Measurements from ENCODE around the gene DUSP18. TPM values are rescaled to one million over a fixed set of nuclear protein-coding genes. Genes with fewer than 3 reads are reported as not detected.
"Not testable (repeated sequence)": the region's sequence is repeated elsewhere in the genome, so short reads cannot be mapped to it uniquely, and the experiment has no call there.

Gene DUSP18
- 1.8 and 2.6 TPM in 2 replicates for total RNA-seq (2014; rRNA removed; shearing (Covaris generic))

DNA sequence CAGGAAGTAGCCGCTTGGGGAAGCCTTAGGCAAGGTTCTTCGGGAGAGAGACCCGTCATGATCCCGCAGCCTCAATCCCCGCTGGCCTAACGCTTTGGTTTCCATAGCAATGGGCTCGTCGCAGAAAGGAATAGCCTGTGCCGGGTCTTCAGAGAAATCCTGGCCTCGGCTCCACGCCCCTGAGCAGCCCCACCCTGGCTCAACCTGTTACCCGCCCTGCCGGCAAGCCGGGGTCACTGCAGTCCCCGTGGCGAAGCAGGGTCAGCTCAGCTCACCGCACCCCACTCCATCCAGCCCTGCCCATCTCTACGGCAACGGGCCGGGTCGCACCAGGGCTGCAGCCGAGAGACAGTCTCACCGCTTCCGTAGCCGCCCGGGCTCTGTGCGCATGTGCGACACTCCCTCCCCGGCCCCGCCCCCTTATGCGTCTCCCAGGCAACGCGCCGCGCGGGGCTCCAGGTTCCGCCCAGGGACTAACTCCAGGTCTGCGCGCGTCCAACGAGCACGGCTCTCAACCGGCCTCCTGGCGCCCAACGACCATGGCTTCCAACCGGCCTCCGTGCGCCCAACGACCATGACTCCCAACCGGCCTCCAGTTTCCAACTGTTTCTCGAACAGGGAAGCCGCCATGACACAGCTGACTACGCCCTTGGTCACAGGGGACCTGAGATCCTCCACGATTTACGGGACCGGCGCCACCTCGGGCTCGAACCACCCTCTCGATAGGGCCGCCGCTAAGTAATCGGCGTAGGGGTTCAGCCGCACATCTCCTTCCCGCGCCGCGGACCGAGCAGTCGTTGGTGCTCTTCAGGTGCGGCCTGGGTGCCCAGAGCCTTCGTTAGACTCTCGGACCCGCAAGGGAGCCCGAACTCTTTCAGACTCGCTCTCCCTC lies at the start of gene DUSP18:
Gene DUSP18, minus strand, starts transcription at position 382 of the 892 bp plus-strand sequence. CDS start 3,872 bp downstream, outside the sequence.
- peak; percentile 99 for DNase-seq
- Histone ChIP-seq H3K36me3 (replicated peaks; ENCODE audit: control insufficient read depth, insufficient read depth, low read length) (no peaks in the 10 kb centered on the region), H3K4me3 (ENCODE audit: insufficient read depth, low read depth, low read length) (peak within 1 kb of the TSS; percentile 71), H3K27me3 (ENCODE audit: control insufficient read depth, insufficient read depth, low read length) (peaks cover 11% of the 10 kb centered on the region)

GRCh38 chr22:30714062-30714461 lies 46.4 kb upstream of the DUSP18 start:
- H3K4me3 ChIP-seq (ENCODE audit: insufficient read depth, low read depth, low read length), result no peak overlapping the region
- no peaks in the 10 kb centered on the region for H3K36me3 ChIP-seq (replicated peaks; ENCODE audit: control insufficient read depth, insufficient read depth, low read length)
- no peak for DNase-seq
- no peaks in the 10 kb centered on the region for H3K27me3 ChIP-seq (ENCODE audit: control insufficient read depth, insufficient read depth, low read length)

- no peaks in the 10 kb centered on the region for H3K27me3 ChIP-seq (ENCODE audit: control insufficient read depth, insufficient read depth, low read length)
- H3K4me3 ChIP-seq (ENCODE audit: insufficient read depth, low read depth, low read length), result no peak overlapping the region
- no peaks in the 10 kb centered on the region for H3K36me3 ChIP-seq (replicated peaks; ENCODE audit: control insufficient read depth, insufficient read depth, low read length)
- DNase-seq, result no peak
Measured at GRCh38 chr22:30712094-30712493, 44.4 kb upstream of the DUSP18 start.

DNA sequence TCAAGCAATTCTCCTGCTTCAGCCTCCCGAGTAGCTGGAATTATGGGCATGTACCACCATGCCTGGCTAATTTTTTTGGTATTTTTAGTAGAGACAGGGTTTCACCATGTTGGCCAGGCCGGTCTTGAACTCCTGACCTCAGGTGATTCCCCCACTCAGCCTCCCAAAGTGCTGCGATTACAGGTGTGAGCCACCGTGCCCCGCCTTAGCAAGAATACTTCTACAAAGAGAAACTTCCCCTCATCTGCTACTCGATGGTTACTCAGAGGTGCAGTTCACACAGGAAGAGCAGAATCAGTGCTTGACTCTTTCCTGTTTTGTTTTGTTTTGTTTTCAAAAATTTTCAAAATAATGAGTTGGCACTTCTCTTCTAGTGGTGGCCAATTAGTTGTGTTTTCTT lies 42.3 kb upstream of the DUSP18 start:
- H3K27me3 ChIP-seq (ENCODE audit: control insufficient read depth, insufficient read depth, low read length); DNase-seq; H3K36me3 ChIP-seq (replicated peaks; ENCODE audit: control insufficient read depth, insufficient read depth, low read length); H3K4me3 ChIP-seq (ENCODE audit: insufficient read depth, low read depth, low read length): not testable (repeated sequence)

GRCh38 chr22:30705710-30706651 lies 38.3 kb upstream of the DUSP18 start:
- Histone ChIP-seq H3K4me3 (ENCODE audit: insufficient read depth, low read depth, low read length) (no peak overlapping the region), H3K36me3 (replicated peaks; ENCODE audit: control insufficient read depth, insufficient read depth, low read length) (no peaks in the 10 kb centered on the region), H3K27me3 (ENCODE audit: control insufficient read depth, insufficient read depth, low read length) (no peaks in the 10 kb centered on the region)
- DNase-seq, result no peak

DNA sequence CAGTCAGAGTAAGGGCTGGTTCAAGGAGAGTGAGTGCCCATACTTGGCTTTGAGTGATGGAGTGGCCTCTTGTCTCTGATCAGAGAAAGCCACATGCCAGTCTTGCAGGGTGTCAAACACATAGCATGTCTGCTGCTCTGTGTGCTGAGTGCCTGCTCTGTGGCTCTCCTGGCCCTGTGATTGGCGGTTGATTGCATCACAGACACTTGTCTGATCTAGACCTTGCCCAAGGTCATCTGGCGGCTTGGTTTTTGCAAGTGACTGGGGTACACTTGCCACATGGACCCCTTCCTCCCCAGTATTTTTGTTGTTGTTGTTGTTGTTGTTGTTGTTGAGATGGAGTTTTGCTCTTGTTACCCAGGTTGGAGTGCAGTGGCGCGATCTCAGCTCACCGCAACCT lies 37.3 kb upstream of the DUSP18 start:
- DNase-seq, result no peak
- Histone ChIP-seq H3K4me3 (ENCODE audit: insufficient read depth, low read depth, low read length) (no peak overlapping the region), H3K36me3 (replicated peaks; ENCODE audit: control insufficient read depth, insufficient read depth, low read length) (no peaks in the 10 kb centered on the region), H3K27me3 (ENCODE audit: control insufficient read depth, insufficient read depth, low read length) (no peaks in the 10 kb centered on the region)

DNA sequence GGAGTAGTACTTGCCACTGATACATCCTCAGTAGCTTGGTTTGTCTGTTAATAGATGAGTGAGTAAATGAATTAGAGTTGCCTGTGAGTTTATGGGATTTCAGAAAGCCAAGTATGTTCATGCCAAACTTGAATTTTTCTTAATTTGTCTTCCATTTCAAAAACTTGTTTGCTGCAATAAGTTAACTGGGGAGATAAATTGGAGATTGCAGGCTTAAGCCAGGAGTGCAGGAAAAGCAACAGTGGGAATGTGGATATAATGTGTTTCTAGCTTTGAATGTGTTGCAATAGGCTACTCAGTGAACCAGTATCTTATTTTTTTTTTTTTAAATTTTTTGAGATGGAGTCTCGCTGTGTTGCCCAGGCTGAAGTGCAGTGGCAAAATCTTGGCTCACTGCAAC lies 35.2 kb upstream of the DUSP18 start:
- no peaks in the 10 kb centered on the region; the same call in 1 of the 2 replicates for H3K27me3 ChIP-seq (ENCODE audit: control insufficient read depth, insufficient read depth, low read length)
- H3K36me3 ChIP-seq (replicated peaks; ENCODE audit: control insufficient read depth, insufficient read depth, low read length), result no peaks in the 10 kb centered on the region
- no peak overlapping the region for H3K4me3 ChIP-seq (ENCODE audit: insufficient read depth, low read depth, low read length)
- no peak for DNase-seq

DNA sequence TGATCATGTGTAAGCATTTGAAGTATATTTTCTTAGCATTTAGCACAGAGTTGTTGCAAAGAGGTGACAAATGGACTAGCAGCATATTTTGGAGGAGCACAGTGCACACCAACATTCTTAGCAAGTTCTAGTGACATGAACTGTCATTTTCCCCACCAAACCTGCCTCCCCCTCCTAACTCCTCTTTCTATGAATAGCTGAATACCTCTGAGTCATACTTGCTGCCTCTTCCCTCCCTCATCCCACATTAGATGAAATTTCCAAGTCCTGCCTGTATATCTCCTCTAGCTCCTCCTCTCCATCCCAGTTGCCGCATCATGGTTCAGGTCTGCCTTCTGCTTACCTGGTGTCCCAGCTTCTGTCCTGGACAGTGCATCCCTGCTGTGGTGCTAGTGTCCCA lies 34.2 kb upstream of the DUSP18 start:
- Histone ChIP-seq H3K4me3 (ENCODE audit: insufficient read depth, low read depth, low read length) (no peak overlapping the region), H3K27me3 (ENCODE audit: control insufficient read depth, insufficient read depth, low read length) (peaks cover under 1% of the 10 kb centered on the region; the same call in 1 of the 2 replicates), H3K36me3 (replicated peaks; ENCODE audit: control insufficient read depth, insufficient read depth, low read length) (no peaks in the 10 kb centered on the region)
- DNase-seq, result no peak

DNA sequence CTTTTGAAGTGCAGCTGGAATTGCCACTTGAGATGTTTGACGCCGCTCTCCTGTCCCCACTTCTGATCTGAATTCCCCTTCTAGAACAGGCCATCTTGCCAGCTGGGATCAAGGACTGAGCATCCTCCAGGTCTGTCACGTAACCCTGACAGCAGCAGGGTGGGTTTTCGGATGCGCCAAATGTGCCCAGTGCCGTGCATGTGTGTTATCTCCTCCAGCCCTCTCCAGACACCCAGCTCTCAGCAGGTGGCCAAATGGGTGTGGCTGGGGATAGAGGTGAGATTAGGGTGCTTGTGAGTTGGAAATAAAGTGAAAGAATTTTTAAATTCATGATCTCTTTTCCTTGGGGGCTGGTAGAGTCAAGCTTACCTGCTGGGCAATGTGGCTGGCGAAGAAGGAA lies 30.3 kb upstream of the DUSP18 start:
- Histone ChIP-seq H3K27me3 (ENCODE audit: control insufficient read depth, insufficient read depth, low read length) (peaks cover 18% of the 10 kb centered on the region), H3K36me3 (replicated peaks; ENCODE audit: control insufficient read depth, insufficient read depth, low read length) (no peaks in the 10 kb centered on the region), H3K4me3 (ENCODE audit: insufficient read depth, low read depth, low read length) (no peak overlapping the region)
- DNase-seq, result no peak

GRCh38 chr22:30695871-30696655 lies 28.4 kb upstream of the DUSP18 start:
- no peak for DNase-seq
- Histone ChIP-seq H3K27me3 (ENCODE audit: control insufficient read depth, insufficient read depth, low read length) (peaks cover 18% of the 10 kb centered on the region), H3K4me3 (ENCODE audit: insufficient read depth, low read depth, low read length) (no peak overlapping the region), H3K36me3 (replicated peaks; ENCODE audit: control insufficient read depth, insufficient read depth, low read length) (no peaks in the 10 kb centered on the region)

GRCh38 chr22:30695351-30695851 lies 27.7 kb upstream of the DUSP18 start:
- H3K36me3 ChIP-seq (replicated peaks; ENCODE audit: control insufficient read depth, insufficient read depth, low read length), result no peaks in the 10 kb centered on the region
- no peak for DNase-seq
- peak overlapping the region; percentile 76 for H3K4me3 ChIP-seq (ENCODE audit: insufficient read depth, low read depth, low read length)
- H3K27me3 ChIP-seq (ENCODE audit: control insufficient read depth, insufficient read depth, low read length), result peaks cover 18% of the 10 kb centered on the region

DNA sequence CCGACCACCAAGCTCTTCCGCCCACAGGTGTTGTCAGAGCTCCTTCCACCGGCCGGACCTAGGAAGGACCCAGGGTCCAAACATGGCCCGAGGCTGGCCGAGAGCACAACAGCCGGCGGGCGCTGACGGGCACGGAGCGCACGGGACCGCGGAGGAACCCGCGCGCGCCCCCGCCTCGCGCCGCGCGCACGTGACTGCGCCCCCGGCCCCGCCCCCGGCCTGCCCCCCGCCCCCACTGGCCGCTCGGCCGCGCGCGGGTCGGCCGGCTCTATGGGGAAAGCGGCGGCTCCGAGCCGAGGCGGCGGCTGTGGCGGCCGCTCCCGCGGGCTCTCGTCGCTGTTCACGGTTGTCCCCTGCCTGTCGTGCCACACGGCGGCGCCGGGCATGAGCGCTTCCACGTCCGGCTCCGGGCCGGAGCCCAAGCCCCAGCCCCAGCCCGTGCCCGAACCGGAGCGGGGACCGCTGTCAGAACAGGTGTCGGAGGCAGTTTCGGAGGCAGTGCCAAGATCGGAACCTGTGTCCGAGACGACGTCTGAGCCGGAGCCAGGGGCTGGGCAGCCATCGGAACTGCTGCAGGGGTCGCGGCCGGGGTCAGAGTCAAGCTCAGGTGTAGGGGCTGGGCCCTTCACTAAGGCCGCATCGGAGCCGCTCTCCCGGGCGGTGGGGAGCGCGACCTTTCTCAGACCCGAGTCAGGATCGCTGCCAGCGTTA lies 27.1 kb upstream of the DUSP18 start, which contains the start of gene OSBP2:
Gene OSBP2, plus strand, starts transcription at position 235 of the 711 bp plus-strand sequence. Its CDS starts 36 bp downstream, at position 271.
- no peaks in the 10 kb centered on the region for H3K36me3 ChIP-seq (replicated peaks; ENCODE audit: control insufficient read depth, insufficient read depth, low read length)

DNA sequence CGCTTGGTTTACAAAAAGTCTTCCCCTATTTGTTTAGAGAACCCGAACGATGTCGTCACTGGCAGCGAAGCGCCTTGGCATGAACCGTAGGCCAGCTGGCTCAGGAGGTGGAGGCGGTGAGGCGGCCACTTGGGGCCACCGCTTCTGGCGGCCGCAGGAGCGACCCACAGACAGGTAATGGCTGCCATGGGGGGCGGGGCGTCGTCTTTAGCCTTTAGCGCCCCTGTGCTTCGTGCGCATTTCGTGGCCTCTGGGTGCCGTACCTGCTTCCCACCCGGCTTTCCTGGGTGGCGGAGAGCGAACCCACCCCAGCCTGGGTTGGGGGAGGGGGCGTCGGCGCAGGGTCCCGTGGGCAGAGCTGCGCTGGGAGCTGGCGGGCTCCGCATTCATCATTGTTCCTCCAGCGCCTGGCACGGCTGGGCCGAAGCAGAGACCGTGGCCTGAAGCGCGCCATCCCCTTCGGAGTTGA lies 26.5 kb upstream of the DUSP18 start:
- Histone ChIP-seq H3K27me3 (ENCODE audit: control insufficient read depth, insufficient read depth, low read length) (peaks cover 18% of the 10 kb centered on the region), H3K36me3 (replicated peaks; ENCODE audit: control insufficient read depth, insufficient read depth, low read length) (no peaks in the 10 kb centered on the region)
- peak; percentile 83 for DNase-seq

More for the DNA sequence above, 27.1 kb upstream of the DUSP18 start, which contains the start of gene OSBP2:
- Histone ChIP-seq H3K4me3 (ENCODE audit: insufficient read depth, low read depth, low read length) (peak within 1 kb of the TSS; percentile 76), H3K27me3 (ENCODE audit: control insufficient read depth, insufficient read depth, low read length) (peaks cover 18% of the 10 kb centered on the region)
- DNase-seq, result peak; percentile 91

More for the DNA sequence above, 26.5 kb upstream of the DUSP18 start:
- peak overlapping the region; percentile 65 for H3K4me3 ChIP-seq (ENCODE audit: insufficient read depth, low read depth, low read length)
